Measurements from ENCODE around the gene NTNG1. TPM values are rescaled to one million over a fixed set of nuclear protein-coding genes. Genes with fewer than 3 reads are reported as not detected.

NTNG1 gene
- total and polyA plus RNA-seq, 4 donors: 0.72 to 26.7 (median 3.9) TPM

DNA sequence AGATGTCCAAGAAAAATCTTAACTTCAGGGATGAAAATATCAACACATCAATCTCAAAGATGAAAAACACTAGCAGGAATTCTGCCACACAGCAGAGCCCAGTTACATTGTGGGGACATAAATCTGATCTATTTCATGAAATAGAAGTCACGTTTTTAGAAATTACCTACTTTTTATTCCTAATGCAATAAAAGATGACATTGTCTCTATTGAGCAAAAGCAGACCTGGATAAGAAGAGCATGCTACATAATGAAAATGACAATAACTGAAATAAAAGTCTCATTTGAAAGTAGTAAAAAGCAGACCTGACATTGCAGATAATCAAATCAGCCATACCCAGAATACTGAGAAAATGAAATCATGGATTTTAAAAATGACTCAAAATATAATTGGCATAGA is 156.8 kb downstream of the NTNG1 start:
- H3K27me3 ChIP-seq (ENCODE audit: control insufficient read depth in 3 of 3, insufficient read depth in 3 of 3, low read length in 2 of 3): no peaks in the 10 kb centered on the region
- no peak overlapping the region for H3K9ac ChIP-seq (ENCODE audit: insufficient read depth in 1 of 2, low read length in 2 of 2)
- TF ChIP-seq, protein P1, sequence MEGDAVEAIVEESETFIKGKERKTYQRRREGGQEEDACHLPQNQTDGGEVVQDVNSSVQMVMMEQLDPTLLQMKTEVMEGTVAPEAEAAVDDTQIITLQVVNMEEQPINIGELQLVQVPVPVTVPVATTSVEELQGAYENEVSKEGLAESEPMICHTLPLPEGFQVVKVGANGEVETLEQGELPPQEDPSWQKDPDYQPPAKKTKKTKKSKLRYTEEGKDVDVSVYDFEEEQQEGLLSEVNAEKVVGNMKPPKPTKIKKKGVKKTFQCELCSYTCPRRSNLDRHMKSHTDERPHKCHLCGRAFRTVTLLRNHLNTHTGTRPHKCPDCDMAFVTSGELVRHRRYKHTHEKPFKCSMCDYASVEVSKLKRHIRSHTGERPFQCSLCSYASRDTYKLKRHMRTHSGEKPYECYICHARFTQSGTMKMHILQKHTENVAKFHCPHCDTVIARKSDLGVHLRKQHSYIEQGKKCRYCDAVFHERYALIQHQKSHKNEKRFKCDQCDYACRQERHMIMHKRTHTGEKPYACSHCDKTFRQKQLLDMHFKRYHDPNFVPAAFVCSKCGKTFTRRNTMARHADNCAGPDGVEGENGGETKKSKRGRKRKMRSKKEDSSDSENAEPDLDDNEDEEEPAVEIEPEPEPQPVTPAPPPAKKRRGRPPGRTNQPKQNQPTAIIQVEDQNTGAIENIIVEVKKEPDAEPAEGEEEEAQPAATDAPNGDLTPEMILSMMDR (IDR thresholded peaks at IDR 0.05; ENCODE audit: control extremely low read depth, extremely low read depth): no peak
- no peak overlapping the region for H3K4me3 ChIP-seq
- H3K27ac ChIP-seq (ENCODE audit: low read depth in 1 of 2, low read length in 1 of 2): no peak overlapping the region
- H3K4me1 ChIP-seq (ENCODE audit: control insufficient read depth in 5 of 5, insufficient read depth in 5 of 5, low read length in 5 of 5): peaks cover 0 to 16% (median 0%) of the 10 kb centered on the region in 5 donors
- ATAC-seq (ENCODE audit: insufficient read depth, low FRiP score) (no peak), DNase-seq (no peak)
- no peaks in the 10 kb centered on the region for H3K36me3 ChIP-seq (ENCODE audit: control insufficient read depth in 4 of 4, insufficient read depth in 4 of 4, low read length in 4 of 4)
- no peaks in the 10 kb centered on the region for H3K9me3 ChIP-seq (ENCODE audit: control insufficient read depth in 4 of 4, insufficient read depth in 3 of 4, low read length in 3 of 4)
- 67 to 74% methylated on average over 1 of the region's 1 CpG for WGBS, 2 donors

DNA sequence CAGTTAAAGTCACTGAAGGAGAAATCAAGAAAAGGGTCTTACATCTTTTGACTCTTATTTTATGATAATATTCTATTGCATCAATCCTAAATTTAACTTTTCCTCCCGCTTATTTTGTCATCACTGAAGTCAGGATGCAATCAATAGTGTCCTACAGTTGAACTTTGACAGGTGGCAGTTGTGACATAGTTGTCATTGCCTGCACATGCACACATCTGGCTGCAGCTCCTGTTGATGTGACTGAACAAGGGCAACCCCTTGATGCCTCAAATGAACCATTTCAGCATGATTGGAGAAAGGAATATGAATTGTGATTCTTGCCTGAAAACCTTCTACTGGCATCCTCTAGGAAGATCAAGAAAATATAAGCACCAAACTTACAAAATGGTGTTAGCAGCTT is 157.7 kb downstream of the NTNG1 start:
- H3K27ac ChIP-seq (ENCODE audit: low read depth in 1 of 2, low read length in 1 of 2): no peak overlapping the region
- TF ChIP-seq, protein P1 (IDR thresholded peaks at IDR 0.05; ENCODE audit: control extremely low read depth, extremely low read depth): no peak
- H3K9ac ChIP-seq (ENCODE audit: insufficient read depth in 1 of 2, low read length in 2 of 2): no peak overlapping the region
- no peaks in the 10 kb centered on the region for H3K36me3 ChIP-seq (ENCODE audit: control insufficient read depth in 4 of 4, insufficient read depth in 4 of 4, low read length in 4 of 4)
- 0 to 39% methylated on average over 1 of the region's 1 CpG for WGBS, 2 donors
- no peak for ATAC-seq (ENCODE audit: insufficient read depth, low FRiP score)
- H3K9me3 ChIP-seq (ENCODE audit: control insufficient read depth in 4 of 4, insufficient read depth in 3 of 4, low read length in 3 of 4): no peaks in the 10 kb centered on the region
- H3K27me3 ChIP-seq (ENCODE audit: control insufficient read depth in 3 of 3, insufficient read depth in 3 of 3, low read length in 2 of 3): no peaks in the 10 kb centered on the region
- no peak for DNase-seq
- no peak overlapping the region for H3K4me3 ChIP-seq
- peaks cover 0 to 16% (median 0%) of the 10 kb centered on the region in 5 donors for H3K4me1 ChIP-seq (ENCODE audit: control insufficient read depth in 5 of 5, insufficient read depth in 5 of 5, low read length in 5 of 5)

DNA sequence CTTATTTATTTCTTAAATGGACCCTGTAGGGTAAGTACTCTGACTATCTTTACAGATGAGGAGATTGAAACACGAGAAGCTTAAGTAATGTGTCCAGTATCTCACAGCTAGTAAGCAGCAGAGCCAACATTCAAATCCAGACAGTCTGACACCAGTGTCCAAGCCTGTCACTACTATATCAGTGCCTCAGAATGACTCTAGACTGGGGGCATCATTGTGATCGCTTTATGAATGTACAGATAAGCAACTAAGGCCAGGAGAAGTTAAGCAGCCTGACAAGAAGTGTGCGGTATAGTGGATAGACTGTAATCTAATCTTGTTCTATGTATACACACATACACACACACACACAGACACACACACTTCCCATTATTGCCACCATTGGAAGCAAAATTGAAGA is 158.7 kb downstream of the NTNG1 start:
- ATAC-seq (ENCODE audit: insufficient read depth, low FRiP score) (no peak), DNase-seq (no peak)
- H3K9ac ChIP-seq (ENCODE audit: insufficient read depth in 1 of 2, low read length in 2 of 2): no peak overlapping the region
- no peaks in the 10 kb centered on the region for H3K27me3 ChIP-seq (ENCODE audit: control insufficient read depth in 3 of 3, insufficient read depth in 3 of 3, low read length in 2 of 3)
- WGBS, 2 donors: 76 to 87% methylated on average over 3 of the region's 3 CpGs
- TF ChIP-seq, protein P1 (IDR thresholded peaks at IDR 0.05; ENCODE audit: control extremely low read depth, extremely low read depth): no peak
- no peaks in the 10 kb centered on the region for H3K9me3 ChIP-seq (ENCODE audit: control insufficient read depth in 4 of 4, insufficient read depth in 3 of 4, low read length in 3 of 4)
- no peak overlapping the region for H3K27ac ChIP-seq (ENCODE audit: low read depth in 1 of 2, low read length in 1 of 2)
- H3K36me3 ChIP-seq (ENCODE audit: control insufficient read depth in 4 of 4, insufficient read depth in 4 of 4, low read length in 4 of 4): no peaks in the 10 kb centered on the region
- peaks cover 0 to 8% (median 0%) of the 10 kb centered on the region in 5 donors for H3K4me1 ChIP-seq (ENCODE audit: control insufficient read depth in 5 of 5, insufficient read depth in 5 of 5, low read length in 5 of 5)
- no peak overlapping the region for H3K4me3 ChIP-seq

DNA sequence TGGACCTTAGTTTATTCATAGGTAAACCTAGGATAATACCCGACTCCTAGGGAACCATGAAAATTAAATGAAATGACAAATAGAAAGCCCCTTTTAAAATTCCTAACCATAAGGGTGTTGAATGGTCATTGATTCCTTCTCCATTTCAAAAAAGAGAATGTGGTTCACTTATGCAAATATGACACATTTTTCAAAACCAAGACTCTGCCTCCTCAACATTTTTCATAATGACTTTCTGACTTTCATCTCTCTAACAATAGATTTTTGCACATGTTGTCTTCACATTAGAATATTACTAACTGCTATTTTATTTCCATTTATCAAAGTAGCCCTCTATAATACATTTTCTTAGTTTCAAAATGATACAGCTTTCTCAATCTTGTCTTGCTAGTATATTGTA is 169.1 kb downstream of the NTNG1 start:
- DNase-seq: no peak
- no peaks in the 10 kb centered on the region for H3K4me1 ChIP-seq (ENCODE audit: control insufficient read depth in 5 of 5, insufficient read depth in 5 of 5, low read length in 5 of 5)
- H3K9ac ChIP-seq (ENCODE audit: insufficient read depth in 1 of 2, low read length in 2 of 2): no peak overlapping the region
- ATAC-seq (ENCODE audit: insufficient read depth, low FRiP score): no peak
- H3K27me3 ChIP-seq (ENCODE audit: control insufficient read depth in 3 of 3, insufficient read depth in 3 of 3, low read length in 2 of 3): no peaks in the 10 kb centered on the region
- H3K27ac ChIP-seq (ENCODE audit: low read depth in 1 of 2, low read length in 1 of 2): no peak overlapping the region
- H3K4me3 ChIP-seq: no peak overlapping the region
- TF ChIP-seq, protein P1 (IDR thresholded peaks at IDR 0.05; ENCODE audit: control extremely low read depth, extremely low read depth): no peak
- H3K36me3 ChIP-seq (ENCODE audit: control insufficient read depth in 4 of 4, insufficient read depth in 4 of 4, low read length in 4 of 4): no peaks in the 10 kb centered on the region
- no peaks in the 10 kb centered on the region for H3K9me3 ChIP-seq (ENCODE audit: control insufficient read depth in 4 of 4, insufficient read depth in 3 of 4, low read length in 3 of 4)
- 81 to 82% methylated on average over 1 of the region's 1 CpG for WGBS, 2 donors
